Loucy (cell line): ENCODE data around the gene FBH1.

Experiments
- H2AFZ ChIP-seq: fragments of 200-600 bp; sonication (generic); 2 replicates; pipeline ENCODE4 v1.6.0; 2016; ENCODE audit warnings: antibody characterized with exemption, mild to moderate bottlenecking, low read length, moderate library complexity
- H3F3A ChIP-seq: fragments of 200-600 bp; 2 replicates; pipeline ENCODE4 v1.6.0; 2016; ENCODE audit warnings: antibody characterized with exemption, low read depth, mild to moderate bottlenecking
- H3K27me3 ChIP-seq: fragments of 200-600 bp; sonication (generic); 2 replicates; pipeline ENCODE4 v1.6.1; 2014; ENCODE audit warnings: low read length, mild to moderate bottlenecking; ENCODE audit not compliant: insufficient read depth, poor library complexity, severe bottlenecking
- H3K36me3 ChIP-seq: fragments of 200-600 bp; sonication (generic); 2 replicates; pipeline ENCODE4 v1.6.1; 2016; ENCODE audit warnings: low read length; ENCODE audit not compliant: insufficient read depth
- H3K4me1 ChIP-seq: fragments of 200-600 bp; sonication (generic); 2 replicates; pipeline ENCODE4 v1.5.1; 2014; ENCODE audit warnings: low read length, mild to moderate bottlenecking; ENCODE audit not compliant: insufficient read depth, poor library complexity, severe bottlenecking
- H3K4me2 ChIP-seq: fragments of 200-600 bp; sonication (generic); 2 replicates; pipeline ENCODE4 v1.6.0; 2014; ENCODE audit warnings: antibody characterized with exemption, low read length, low read depth, mild to moderate bottlenecking; ENCODE audit not compliant: poor library complexity, severe bottlenecking
- H3K4me3 ChIP-seq: fragments of 200-600 bp; sonication (generic); 2 replicates; pipeline ENCODE4 v1.5.1; 2014; ENCODE audit warnings: low read length, mild to moderate bottlenecking, mixed read lengths; ENCODE audit not compliant: poor library complexity, severe bottlenecking
- H3K79me2 ChIP-seq: fragments of 200-600 bp; sonication (generic); 2 replicates; pipeline ENCODE4 v1.6.1; 2014; ENCODE audit warnings: low read length; ENCODE audit not compliant: insufficient read depth
- H3K9ac ChIP-seq: fragments of 200-600 bp; sonication (generic); 2 replicates; pipeline ENCODE4 v1.6.0; 2014; ENCODE audit warnings: mild to moderate bottlenecking, low read depth, low read length, moderate library complexity; ENCODE audit not compliant: poor library complexity, severe bottlenecking
- H3K9me2 ChIP-seq: fragments of 200-600 bp; sonication (generic); replicated peaks from 2 replicates; pipeline ENCODE4 v1.6.1; 2016; ENCODE audit warnings: low read depth, low read length, mixed read lengths
- H3K9me3 ChIP-seq: fragments of 200-600 bp; sonication (generic); 2 replicates; pipeline ENCODE4 v1.6.1; 2014; ENCODE audit warnings: mild to moderate bottlenecking, antibody characterized with exemption, low read length, low read depth; ENCODE audit not compliant: insufficient read depth
- H4K20me1 ChIP-seq: fragments of 200-600 bp; sonication (generic); 2 replicates; pipeline ENCODE4 v1.6.0; 2014; ENCODE audit warnings: antibody characterized with exemption, low read length, mild to moderate bottlenecking; ENCODE audit not compliant: insufficient read depth, poor library complexity, severe bottlenecking
- EZH2phosphoT487 ChIP-seq: fragments of 200-600 bp; IDR thresholded peaks from 2 replicates; pipeline ENCODE4 v1.6.1; 2018; ENCODE audit warnings: antibody characterized with exemption, mild to moderate bottlenecking, moderate library complexity, borderline replicate concordance
- TF ChIP-seq, protein P1 (sequence below): fragments of 200-600 bp; sonication (generic); conservative IDR thresholded peaks from 2 replicates; pipeline ENCODE4 v1.5.1; 2014; ENCODE audit warnings: mild to moderate bottlenecking, antibody characterized with exemption, low read length

The FBH1 gene

DNA sequence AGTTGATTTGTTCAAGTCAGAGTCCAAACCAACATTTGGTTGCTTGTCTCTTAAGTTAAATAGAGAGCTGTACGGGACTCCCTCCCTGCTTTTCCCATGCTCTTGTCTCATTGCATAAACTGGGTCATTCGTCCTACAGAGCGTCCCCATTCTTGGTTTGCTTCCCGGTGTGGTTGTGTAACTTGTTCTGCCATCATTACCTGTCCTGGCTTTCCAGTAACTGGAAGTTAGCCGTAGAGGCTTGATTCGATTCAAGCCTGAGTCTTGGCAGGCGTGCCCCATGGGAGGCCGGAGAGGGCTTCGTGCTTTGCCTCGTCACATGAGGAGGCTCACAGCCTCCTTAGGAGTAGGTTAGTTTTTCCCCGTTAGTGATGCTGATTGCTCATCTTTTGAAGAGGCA, 40.2 kb downstream of the FBH1 start:
- no peak overlapping the region for H2AFZ ChIP-seq
- no peaks in the 10 kb centered on the region for H3K9me3 ChIP-seq
- peaks cover 55% of the 10 kb centered on the region for H3K36me3 ChIP-seq
- H3K79me2 ChIP-seq: no peaks in the 10 kb centered on the region
- H3K27me3 ChIP-seq: no peaks in the 10 kb centered on the region
- no peaks in the 10 kb centered on the region for H3K4me1 ChIP-seq
- H3K9ac ChIP-seq: no peak overlapping the region
- TF ChIP-seq, protein P1, sequence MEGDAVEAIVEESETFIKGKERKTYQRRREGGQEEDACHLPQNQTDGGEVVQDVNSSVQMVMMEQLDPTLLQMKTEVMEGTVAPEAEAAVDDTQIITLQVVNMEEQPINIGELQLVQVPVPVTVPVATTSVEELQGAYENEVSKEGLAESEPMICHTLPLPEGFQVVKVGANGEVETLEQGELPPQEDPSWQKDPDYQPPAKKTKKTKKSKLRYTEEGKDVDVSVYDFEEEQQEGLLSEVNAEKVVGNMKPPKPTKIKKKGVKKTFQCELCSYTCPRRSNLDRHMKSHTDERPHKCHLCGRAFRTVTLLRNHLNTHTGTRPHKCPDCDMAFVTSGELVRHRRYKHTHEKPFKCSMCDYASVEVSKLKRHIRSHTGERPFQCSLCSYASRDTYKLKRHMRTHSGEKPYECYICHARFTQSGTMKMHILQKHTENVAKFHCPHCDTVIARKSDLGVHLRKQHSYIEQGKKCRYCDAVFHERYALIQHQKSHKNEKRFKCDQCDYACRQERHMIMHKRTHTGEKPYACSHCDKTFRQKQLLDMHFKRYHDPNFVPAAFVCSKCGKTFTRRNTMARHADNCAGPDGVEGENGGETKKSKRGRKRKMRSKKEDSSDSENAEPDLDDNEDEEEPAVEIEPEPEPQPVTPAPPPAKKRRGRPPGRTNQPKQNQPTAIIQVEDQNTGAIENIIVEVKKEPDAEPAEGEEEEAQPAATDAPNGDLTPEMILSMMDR: no peak
- no peak for TF ChIP-seq EZH2phosphoT487
- H3K9me2 ChIP-seq: no peaks in the 10 kb centered on the region
- no peaks in the 10 kb centered on the region for H3F3A ChIP-seq
- no peak overlapping the region for H3K4me3 ChIP-seq
- no peak overlapping the region for H3K4me2 ChIP-seq
- no peaks in the 10 kb centered on the region for H4K20me1 ChIP-seq

- TF ChIP-seq EZH2phosphoT487: no peak
- TF ChIP-seq, protein P1: no peak
- no peaks in the 10 kb centered on the region for H3K4me1 ChIP-seq
Observed at GRCh38 chr10:5932345-5932744, 42.3 kb downstream of the FBH1 start.

GRCh38 chr10:5933909-5934546, 44.0 kb downstream of the FBH1 start:
- no peaks in the 10 kb centered on the region for H3K9me3 ChIP-seq
- H3K9ac ChIP-seq: no peak overlapping the region
- no peak overlapping the region for H2AFZ ChIP-seq
- TF ChIP-seq, protein P1: no peak
- no peak for TF ChIP-seq EZH2phosphoT487
- H3K79me2 ChIP-seq: no peaks in the 10 kb centered on the region
- H4K20me1 ChIP-seq: no peaks in the 10 kb centered on the region
- H3K9me2 ChIP-seq: no peaks in the 10 kb centered on the region
- no peaks in the 10 kb centered on the region for H3K4me1 ChIP-seq
- no peaks in the 10 kb centered on the region for H3K27me3 ChIP-seq
- H3K36me3 ChIP-seq: peaks cover 51% of the 10 kb centered on the region
- H3F3A ChIP-seq: no peaks in the 10 kb centered on the region
- H3K4me3 ChIP-seq: no peak overlapping the region
- H3K4me2 ChIP-seq: no peak overlapping the region

More at GRCh38 chr10:5932345-5932744, 42.3 kb downstream of the FBH1 start:
- Histone ChIP-seq H3K36me3 (peaks cover 53% of the 10 kb centered on the region), H3K79me2 (no peaks in the 10 kb centered on the region), H3K9me2 (no peaks in the 10 kb centered on the region), H3K9ac (no peak overlapping the region), H4K20me1 (no peaks in the 10 kb centered on the region), H2AFZ (no peak overlapping the region), H3F3A (no peaks in the 10 kb centered on the region), H3K27me3 (no peaks in the 10 kb centered on the region), H3K4me3 (no peak overlapping the region), H3K9me3 (no peaks in the 10 kb centered on the region), H3K4me2 (no peak overlapping the region)
